OCI-LY1 (cell line): ENCODE measurements around the gene ZNF529.

Experiments
- CTCF ChIP-seq: fragments of 200-600 bp; sonication (generic), shearing (Covaris generic); IDR thresholded peaks from 2 replicates; pipeline ENCODE4 v1.5.1; 2017; ENCODE audit warnings: mild to moderate bottlenecking, antibody characterized with exemption, low read length, moderate library complexity, mixed read lengths
- EZH2 ChIP-seq: fragments of 200-600 bp; sonication (generic), shearing (Covaris generic); IDR thresholded peaks from 2 replicates; pipeline ENCODE4 v1.8.0; 2017; ENCODE audit warnings: borderline replicate concordance, mixed run types, mild to moderate bottlenecking, antibody characterized with exemption, low read length, moderate library complexity, mixed read lengths

- TF ChIP-seq CTCF (no peak), EZH2 (no peak)
Observed at GRCh38 chr19:36524617-36525016, 48.5 kb downstream of the ZNF529 start.
